HG03354 (cell line): ENCODE results near the gene PCDHGA1.
A peak's percentile ranks its signal among the peaks of the same experiment; 100 is the strongest.
"Not testable (repeated sequence)": the region's sequence is repeated elsewhere in the genome, so short reads cannot be mapped to it uniquely, and the experiment has no call there.

Experiments used
- ATAC-seq: cut with Tn5 transposase; IDR thresholded peaks from one replicate; pipeline ENCODE4 v1.9.1; 2021; ENCODE audit warnings: mild to moderate bottlenecking; ENCODE audit not compliant: unreplicated experiment, poor library complexity, severe bottlenecking

PCDHGA1 gene

DNA sequence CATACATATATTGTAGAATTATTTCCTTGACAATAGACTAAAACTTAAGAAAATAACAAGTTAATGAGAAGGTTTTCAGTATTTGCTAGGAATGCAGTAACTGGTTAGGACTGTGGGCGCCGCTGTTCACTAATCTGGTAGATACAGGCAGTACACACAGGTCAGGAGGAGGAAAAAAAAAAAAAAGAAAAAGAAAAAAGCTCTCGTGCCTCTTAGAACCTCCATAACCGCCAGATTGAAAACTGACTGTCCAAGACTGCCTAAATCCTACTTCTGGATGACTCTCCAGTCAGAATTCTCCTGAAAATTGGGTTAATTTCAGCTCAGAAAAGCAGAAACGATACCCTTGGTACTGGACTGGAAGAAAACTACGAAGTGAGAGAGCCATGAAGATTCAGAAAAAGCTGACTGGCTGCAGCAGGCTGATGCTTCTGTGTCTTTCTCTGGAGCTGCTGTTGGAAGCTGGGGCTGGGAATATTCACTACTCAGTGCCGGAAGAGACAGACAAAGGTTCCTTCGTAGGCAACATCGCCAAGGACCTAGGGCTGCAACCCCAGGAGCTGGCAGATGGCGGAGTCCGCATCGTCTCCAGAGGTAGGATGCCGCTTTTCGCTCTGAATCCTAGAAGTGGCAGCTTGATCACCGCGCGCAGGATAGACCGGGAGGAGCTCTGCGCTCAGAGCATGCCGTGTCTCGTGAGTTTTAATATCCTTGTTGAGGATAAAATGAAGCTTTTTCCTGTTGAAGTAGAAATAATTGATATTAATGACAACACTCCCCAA is at the start of gene PCDHGA1:
Gene PCDHGA1 (plus strand): TSS at position 216 of the 782 bp plus-strand sequence.
- no peak for ATAC-seq

DNA sequence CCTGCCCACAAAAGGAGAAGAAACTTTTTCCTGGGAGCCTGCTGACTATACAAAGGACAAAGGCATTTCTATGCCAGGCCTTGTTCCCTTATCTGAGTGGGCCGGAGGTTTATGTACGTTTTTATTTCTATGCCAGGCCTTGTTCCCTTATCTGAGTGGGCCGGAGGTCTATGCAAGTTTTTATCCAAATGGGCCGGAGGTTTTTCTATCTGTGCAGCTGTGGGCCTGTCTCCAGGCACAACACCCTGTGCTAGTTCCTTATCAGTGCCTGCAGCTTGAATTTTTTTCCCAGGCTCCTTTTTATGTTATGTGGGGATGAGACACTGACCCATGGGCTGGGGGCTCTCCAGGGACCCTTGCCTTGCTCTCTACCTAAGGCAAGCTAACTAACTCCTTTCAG is 31.9 kb upstream of the PCDHGA1 start:
- ATAC-seq, result no peak

DNA sequence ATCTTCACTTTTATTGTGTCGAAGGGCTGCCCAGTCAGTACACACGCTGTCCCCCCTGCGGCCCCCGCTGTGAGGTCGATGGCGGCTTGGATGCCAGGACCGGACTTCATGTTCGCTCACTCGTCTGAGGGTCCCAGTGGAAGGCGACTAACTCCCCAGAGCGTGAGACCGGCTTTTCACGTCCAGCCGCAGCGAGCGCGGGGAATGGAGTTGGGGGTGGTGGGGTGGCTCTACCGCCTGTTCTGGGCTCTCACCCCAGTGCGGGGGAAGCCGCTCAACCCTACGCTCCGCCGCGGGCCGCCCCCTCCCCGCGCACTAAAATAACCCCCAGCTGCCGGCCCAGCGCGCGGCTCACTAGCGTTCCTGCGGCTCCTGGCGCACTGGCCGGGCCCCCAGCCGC is 26.6 kb upstream of the PCDHGA1 start, which contains the start of gene SLC25A2:
Gene SLC25A2 (minus strand): TSS at position 294 of the 400 bp plus-strand sequence. CDS start 184 bp downstream, at position 110.
- no peak for ATAC-seq

DNA sequence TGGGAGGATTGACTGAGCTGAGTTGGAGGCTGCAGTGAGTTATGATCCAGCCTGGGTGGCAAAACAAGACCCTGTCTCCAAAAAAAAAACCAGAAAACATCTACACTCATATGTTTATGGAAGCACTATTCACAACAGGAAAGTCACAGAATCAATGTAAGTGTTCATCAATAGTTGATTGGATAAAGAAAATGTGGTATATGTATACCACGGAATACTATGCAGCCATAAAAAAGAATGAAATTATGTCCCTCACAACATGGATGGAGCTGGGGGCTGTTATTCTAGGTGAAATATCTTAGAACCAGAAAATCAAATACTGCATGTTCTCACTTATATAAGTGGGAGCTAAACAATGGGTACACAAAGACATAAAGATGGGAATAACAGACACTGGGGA is 23.7 kb upstream of the PCDHGA1 start:
- no peak for ATAC-seq

DNA sequence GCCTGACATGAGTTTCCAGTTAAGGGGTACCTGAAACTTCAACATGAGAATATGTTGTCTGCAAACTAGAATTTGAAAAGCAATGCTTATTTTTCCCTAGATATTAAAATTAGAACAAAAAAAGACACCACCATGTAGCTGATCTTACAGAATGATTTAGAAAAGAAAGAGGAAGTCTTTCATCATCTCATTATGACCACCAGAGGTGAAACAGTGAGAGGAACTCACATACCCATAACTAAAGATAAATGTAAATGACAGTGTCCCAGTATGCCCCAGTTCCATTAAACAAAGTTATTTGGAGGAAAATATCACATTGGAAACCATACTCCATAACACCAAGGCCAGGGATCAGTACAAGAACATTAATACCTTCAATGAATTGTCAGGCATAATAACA is 16.6 kb upstream of the PCDHGA1 start:
- ATAC-seq, result no peak

DNA sequence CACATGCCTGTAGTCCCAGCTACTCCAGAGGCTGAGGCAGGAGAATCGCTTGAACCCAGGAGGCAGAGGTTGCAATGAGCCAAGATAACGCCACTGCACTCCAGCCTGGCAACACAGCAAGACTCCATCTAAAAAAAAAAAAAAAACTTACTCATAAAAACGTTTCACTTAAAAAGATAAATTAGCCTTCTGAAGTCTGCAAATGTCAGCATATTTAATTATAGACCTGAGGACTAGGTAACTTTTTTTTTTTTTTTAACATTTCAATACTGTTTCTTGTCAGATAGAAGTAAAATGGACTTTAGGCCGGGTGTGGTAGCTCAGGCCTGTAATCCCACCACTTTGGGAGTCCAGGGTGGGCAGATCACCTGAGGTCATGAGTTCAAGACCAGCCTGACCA is 13.4 kb upstream of the PCDHGA1 start:
- not testable (repeated sequence) for ATAC-seq

DNA sequence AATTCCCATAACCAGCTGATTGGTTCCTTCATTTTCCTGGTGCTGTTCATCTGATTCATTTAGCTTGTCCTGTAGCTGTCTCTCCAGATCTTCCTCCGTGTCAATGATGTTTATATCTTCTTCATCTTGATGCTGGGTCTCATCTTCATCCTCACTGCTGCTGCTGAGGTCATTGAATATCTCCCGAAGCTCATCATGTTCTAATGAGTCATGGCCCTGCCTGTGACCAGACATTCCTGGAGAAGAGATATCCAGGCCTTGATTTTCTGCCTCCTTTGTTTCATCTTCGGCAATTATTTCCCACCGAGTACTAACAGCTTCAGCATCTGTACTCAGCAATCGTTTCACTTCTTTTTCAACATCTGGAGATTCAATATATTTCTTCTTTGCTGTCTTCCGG is 11.1 kb upstream of the PCDHGA1 start:
- no peak for ATAC-seq

DNA sequence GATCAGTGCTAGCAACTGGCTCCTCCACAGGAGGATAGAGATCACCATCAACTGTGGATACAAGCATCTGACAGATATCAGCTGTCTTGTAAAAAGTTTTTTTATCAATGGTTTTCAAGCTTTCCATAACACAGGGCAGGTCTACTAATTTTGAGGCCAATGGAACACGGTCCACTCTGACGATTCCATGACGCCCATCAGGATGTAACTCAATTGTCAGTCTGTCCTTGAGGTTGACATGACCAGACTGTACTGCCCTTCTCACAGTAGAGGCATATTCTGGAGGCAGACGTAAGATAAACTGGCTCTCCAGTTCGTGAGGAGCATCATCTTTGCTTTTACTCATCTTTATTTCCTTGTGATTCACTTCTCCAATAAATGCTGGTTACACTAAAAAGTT is 10.6 kb upstream of the PCDHGA1 start:
- ATAC-seq, result no peak

DNA sequence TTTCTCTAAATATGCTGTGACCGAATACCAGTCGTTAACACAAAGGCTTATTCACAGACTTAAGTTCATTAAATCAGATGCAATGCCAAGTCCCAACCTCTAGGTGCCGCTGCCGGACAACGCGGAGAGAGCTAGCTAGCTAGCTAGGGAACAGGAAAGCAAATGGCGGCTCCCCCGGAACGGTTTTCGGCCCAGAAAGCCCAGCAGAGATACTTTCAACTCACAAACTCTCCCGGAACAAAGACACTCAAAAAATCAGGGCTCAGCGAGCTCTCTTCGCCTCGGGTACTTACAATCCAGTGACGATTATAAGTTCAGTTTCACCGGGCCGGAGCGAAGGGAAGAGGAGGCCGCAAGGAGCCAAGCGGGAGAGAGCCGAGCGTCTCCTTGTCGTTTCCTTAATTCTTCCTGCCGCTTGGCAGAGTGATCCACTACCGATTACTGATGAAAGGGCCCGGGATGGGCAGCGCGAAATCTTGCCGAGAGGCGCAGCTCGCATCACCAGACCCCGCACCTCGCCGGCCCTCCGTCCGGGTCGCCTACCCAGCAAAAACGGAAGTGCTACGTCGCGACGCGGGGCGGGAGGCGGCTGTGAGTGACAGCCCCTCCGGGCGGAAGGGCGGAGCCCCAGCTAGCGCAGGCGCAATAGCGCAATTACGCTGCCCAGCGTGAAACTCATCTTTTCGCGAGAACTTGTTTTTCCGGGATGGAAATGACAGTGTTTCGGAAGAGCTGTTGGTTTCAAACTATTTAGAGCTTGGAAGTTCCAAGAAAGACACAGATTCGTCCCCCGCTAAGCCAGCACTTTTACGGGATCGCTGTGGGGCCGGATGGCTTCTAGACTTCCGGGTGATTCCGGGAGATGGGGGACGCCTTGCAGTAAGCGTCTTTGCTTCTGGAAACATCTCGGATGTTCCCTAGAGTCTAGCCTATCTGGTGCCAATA is 9.8 kb upstream of the PCDHGA1 start, which contains the start of gene TAF7:
Gene TAF7 (minus strand): TSS at position 560 of the 945 bp plus-strand sequence. CDS start 740 bp downstream, outside the sequence.
- peak; percentile 96 for ATAC-seq

DNA sequence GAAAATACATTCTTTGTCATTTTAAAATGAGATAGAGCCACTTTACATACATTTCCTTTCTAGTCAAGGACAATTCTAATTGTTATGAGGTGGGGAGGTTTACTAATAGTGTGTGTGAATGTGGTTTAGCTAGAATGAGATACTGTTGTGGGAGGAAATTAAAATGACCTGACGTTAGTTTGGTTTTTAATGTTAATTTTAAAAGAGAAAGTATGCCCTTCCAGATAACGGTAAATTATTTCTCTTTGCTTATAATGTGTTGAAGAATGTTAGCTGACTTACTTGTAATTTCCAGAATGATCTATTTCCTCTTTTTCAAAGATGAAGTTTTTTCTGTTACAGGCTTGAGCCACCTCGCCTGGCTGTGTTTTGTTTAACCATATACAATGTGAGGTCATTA is 8.1 kb upstream of the PCDHGA1 start:
- ATAC-seq, result no peak

DNA sequence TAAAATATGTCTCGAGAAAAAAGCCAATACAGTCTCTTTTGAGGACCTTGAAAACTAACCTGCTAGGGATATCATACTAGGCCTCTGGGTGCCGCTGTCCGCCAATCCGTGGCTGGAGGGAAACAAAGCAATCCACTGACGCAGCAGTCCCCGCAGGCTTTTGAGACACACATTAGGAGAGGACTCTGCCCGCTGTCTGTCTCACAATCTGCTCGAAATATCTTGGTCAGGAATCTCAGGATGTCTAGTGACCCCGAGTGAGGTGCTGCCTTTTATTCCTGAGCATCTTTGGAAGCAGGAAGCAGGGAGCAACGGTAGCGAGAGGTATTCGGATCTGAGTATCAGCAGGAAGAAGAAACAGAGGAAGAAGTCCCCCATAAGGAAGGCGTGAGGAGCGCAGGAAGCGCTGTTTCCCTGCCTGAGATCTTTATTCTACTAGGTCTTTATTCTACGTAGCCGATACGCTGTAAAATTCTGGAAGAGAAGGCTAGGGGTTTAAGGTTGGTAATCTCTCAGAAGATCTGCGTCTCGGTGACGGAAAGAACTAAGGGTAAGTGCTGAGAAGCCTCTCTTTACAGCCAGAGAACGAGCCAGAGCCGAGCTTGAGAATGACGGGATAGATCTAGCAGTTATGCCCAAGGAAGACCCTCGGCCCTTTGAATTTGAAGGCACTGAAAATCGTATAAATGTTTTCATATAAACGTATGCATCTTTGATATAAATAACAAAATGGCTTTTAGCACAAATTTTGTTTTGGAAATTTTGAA is 4.0 kb upstream of the PCDHGA1 start:
- peak; percentile 91 for ATAC-seq

DNA sequence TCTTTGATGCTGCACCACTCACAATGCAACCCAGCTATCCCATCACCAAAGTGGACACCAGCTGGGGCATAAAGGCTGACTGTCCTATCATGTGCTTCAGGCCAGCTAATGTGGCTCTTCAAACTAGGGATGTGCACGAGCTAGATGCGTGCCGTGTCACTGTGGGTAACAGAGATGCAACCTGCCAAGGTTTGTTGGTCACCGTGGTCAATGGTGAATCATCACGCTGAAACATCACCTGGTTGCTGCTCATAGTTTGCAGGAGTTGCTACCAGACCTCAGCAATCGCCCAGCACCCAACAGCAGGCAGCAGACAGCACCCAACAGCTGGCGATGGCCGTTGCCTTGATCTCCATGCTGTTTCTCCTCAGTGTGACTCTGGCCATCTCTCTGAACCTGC is 2.1 kb upstream of the PCDHGA1 start:
- no peak for ATAC-seq

DNA sequence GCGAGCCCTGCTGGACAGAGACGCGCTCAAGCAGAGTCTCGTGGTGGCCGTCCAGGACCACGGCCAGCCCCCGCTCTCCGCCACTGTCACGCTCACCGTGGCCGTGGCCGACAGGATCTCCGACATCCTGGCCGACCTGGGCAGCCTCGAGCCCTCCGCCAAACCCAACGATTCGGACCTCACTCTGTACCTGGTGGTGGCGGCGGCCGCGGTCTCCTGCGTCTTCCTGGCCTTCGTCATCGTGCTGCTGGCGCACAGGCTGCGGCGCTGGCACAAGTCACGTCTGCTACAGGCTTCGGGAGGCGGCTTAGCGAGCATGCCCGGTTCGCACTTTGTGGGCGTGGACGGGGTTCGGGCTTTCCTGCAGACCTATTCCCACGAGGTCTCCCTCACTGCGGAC is 2.3 kb downstream of the PCDHGA1 start:
- not testable (repeated sequence) for ATAC-seq

DNA sequence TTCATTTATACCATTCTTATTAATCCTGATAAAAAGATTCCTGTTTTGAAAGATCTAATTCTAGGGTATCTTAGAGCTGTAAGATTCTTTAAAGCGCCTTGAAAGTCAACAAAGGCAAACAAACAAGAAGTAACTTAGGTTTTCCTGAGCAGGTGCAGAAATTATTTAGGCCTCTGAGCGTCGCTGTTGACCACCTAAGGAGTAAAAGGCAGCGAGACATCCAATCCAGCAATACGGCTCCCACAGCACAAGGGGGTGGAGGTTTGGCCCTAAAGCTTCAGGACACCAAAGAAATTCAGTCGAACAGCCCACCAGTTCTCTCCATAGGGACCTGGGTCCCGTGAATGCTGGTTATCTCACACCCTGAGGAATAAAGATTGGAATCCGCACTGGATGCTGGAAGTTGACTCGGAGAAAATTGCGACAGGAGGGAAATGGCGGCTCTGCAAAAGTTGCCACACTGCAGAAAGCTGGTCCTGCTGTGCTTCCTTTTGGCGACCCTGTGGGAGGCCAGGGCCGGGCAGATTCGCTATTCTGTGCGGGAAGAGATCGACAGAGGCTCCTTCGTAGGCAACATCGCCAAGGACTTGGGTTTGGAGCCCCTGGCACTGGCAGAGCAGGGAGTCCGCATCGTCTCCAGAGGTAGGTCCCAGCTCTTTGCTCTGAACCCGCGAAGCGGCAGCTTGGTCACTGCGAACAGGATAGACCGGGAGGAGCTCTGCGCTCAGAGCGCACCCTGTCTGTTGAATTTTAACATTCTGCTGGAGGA is 8.4 kb downstream of the PCDHGA1 start, which contains the start of gene PCDHGA2:
Gene PCDHGA2 (plus strand): TSS at position 223 of the 769 bp plus-strand sequence.
- no peak for ATAC-seq

DNA sequence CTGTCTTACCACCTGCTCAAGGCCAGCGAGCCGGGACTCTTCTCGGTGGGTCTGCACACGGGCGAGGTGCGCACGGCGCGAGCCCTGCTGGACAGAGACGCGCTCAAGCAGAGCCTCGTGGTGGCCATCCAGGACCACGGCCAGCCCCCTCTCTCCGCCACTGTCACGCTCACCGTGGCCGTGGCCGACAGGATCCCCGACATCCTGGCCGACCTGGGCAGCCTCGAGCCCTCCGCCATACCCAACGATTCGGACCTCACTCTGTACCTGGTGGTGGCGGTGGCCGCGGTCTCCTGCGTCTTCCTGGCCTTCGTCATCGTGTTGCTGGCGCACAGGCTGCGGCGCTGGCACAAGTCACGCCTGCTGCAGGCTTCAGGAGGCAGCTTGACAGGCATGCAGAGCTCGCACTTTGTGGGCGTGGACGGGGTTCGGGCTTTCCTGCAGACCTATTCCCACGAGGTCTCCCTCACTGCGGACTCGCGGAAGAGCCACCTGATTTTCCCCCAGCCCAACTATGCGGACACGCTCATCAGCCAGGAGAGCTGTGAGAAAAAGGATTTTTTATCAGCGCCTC is 10.6 kb downstream of the PCDHGA1 start:
- ATAC-seq, result not testable (repeated sequence)

DNA sequence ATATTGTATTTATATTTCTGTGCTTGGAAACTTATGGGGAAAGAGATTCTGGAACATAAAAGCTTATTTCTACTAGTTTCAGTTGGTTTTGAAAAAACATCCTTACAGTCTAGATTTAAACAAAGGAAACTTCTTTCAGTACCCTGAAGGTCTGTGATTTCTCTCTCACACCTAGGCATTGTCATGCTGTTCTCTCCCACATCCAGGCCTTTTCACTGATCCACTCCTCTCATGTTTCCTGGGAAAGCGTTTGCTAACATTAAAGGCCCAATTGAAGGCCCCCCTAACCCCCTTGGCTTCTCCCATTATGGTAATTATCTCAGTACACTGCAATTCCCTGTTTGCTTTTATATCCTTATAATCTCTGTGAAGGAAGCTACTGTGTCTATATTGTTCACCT is 12.5 kb downstream of the PCDHGA1 start:
- ATAC-seq, result no peak

DNA sequence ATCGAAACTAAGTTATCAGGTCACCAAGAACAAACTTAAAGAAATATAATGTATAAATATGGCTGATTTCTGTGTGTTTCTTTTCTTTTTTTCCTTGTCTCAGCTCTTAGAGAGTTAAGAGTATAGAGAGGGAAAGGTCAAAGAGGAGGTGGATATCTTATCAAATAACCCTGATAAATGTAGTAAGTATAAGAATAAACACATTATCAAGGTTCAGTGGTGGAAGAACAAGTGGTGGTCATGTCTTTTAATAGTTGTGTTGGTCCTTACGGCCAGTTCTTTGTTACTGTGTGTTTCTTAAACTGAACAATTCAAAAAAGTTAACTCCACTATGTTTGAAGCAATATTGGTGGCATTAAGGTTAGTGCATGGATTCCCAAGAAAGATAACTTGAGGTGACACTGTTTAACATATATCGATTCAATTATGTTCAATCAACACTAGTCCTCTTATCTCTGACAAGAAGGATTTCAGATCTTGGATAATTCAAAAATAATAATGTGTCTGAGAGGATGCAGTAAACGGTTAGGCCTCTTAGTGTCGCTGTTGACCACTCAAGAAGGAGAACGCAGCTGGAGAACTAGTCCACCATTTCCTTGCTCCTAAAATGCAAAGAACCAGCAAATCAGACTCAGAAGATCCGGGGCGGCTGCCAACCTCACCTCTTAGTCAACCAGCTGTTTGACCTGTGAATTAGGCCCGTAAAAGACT is 13.1 kb downstream of the PCDHGA1 start, which contains the start of gene PCDHGA3:
Gene PCDHGA3 (plus strand): TSS at position 588 of the 711 bp plus-strand sequence. CDS start 205 bp downstream, outside the sequence.
- no peak for ATAC-seq

DNA sequence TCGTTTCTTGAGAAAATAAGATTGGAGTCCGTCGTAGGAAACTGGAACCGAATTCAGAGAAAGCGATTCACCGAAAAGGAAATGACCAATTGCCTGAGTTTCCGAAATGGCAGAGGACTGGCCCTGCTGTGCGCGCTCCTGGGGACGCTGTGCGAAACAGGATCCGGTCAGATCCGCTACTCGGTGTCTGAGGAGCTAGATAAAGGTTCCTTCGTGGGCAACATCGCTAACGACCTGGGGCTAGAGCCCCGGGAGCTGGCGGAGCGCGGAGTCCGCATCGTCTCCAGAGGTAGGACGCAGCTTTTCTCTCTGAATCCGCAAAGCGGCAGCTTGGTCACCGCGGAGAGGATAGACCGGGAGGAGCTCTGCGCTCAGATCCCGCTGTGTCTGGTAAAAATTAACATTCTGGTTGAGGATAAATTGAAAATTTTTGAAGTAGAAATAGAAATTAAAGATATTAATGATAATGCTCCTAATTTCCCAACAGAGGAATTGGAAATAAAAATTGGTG is 13.7 kb downstream of the PCDHGA1 start:
- no peak for ATAC-seq
